SH-SY5Y (cell line): ENCODE data around the gene SPATA4.

Source experiments
- GATA2 ChIP-seq: IDR thresholded peaks from 2 replicates; pipeline ENCODE4 v1.6.1; 2011; ENCODE audit warnings: mild to moderate bottlenecking, low read depth, low read length
- GATA3 ChIP-seq: IDR thresholded peaks from 2 replicates; pipeline ENCODE4 v1.6.1; 2011; ENCODE audit warnings: low read depth, mild to moderate bottlenecking, low read length, moderate library complexity

DNA sequence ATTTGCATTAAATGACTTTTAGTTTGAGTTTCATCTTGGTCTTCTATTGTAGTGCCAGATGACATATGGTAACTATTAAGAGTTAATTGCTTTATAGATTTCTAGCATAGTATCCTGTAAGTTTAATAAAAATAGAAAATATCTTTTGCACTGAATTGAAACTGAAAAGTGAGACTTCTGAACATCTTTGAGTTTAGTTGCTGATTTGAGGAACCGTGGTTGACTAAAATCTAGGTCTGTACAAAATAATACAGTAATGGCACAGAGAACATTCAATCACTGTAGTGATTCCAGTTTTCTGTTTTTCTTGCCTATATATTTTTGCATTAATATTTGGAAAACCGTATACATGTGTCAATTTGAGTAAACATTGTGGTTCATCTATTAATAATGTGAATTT is 60.7 kb downstream of the SPATA4 start:
- no peak for TF ChIP-seq GATA2
- TF ChIP-seq GATA3: no peak
